Ovary (tissue), 3 donors: ENCODE data around the gene SH3RF3.

ENCODE experiments used
- EP300 ChIP-seq: sonication (generic); formaldehyde crosslinking; IDR thresholded peaks from one replicate; pipeline ENCODE4 v1.6.1; 2017; ENCODE audit warnings: antibody characterized with exemption
- POLR2A ChIP-seq: fragments of 450-650 bp; IDR thresholded peaks from one replicate; pipeline ENCODE4 v1.6.1; 2017; ENCODE audit warnings: antibody characterized with exemption, mild to moderate bottlenecking, moderate library complexity
- TF ChIP-seq, protein P1 (sequence below), 3 donors: fragments of 450-650 bp in 2 of 3; fragments of 200-600 bp in 1 of 3; IDR thresholded peaks; one replicate each; pipeline versions ENCODE4 v1.5.1 to v1.8.0; 2016 to 2022; ENCODE audit warnings: antibody characterized with exemption in 3 of 3, mild to moderate bottlenecking in 1 of 3
- donor health status: DM: no; HTN: no; CAD: no.

DNA sequence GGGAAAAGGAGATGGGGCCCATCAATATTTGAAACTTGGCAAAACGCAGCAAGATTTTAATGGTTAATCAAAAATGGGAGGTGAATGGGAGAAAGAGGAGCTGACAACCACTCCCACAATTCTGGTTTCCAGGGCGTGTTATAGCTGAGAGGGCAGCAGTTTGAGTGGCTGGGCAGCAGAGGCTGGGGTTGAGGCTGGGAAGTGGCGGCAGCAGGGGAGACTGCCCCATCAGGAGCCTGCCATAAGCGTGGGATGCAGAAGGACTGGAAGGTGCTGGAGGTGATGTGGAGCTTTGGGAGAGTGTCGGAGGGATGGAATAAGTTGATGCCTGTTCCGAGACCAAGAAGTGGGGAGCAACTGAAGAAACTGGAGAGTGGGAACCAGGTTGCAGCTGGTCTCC is 48.9 kb upstream of the SH3RF3 start:
- TF ChIP-seq, protein P1, sequence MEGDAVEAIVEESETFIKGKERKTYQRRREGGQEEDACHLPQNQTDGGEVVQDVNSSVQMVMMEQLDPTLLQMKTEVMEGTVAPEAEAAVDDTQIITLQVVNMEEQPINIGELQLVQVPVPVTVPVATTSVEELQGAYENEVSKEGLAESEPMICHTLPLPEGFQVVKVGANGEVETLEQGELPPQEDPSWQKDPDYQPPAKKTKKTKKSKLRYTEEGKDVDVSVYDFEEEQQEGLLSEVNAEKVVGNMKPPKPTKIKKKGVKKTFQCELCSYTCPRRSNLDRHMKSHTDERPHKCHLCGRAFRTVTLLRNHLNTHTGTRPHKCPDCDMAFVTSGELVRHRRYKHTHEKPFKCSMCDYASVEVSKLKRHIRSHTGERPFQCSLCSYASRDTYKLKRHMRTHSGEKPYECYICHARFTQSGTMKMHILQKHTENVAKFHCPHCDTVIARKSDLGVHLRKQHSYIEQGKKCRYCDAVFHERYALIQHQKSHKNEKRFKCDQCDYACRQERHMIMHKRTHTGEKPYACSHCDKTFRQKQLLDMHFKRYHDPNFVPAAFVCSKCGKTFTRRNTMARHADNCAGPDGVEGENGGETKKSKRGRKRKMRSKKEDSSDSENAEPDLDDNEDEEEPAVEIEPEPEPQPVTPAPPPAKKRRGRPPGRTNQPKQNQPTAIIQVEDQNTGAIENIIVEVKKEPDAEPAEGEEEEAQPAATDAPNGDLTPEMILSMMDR (IDR thresholded peaks at IDR 0.05) = no peak
- TF ChIP-seq POLR2A (no peak), EP300 (no peak)
